Neural progenitor cell (in vitro differentiated cells): ENCODE results near the gene AGT.

Experiments
- CTCF ChIP-seq: fragments of 200-600 bp; sonication (generic); IDR thresholded peaks from 2 replicates; pipeline ENCODE4 v1.5.1; 2017; ENCODE audit warnings: antibody characterized with exemption, mild to moderate bottlenecking
- EZH2 ChIP-seq: fragments of 200-600 bp; sonication (generic); IDR thresholded peaks from 2 replicates; pipeline ENCODE4 v1.6.1; 2017; ENCODE audit warnings: antibody characterized with exemption, mild to moderate bottlenecking, moderate library complexity

DNA sequence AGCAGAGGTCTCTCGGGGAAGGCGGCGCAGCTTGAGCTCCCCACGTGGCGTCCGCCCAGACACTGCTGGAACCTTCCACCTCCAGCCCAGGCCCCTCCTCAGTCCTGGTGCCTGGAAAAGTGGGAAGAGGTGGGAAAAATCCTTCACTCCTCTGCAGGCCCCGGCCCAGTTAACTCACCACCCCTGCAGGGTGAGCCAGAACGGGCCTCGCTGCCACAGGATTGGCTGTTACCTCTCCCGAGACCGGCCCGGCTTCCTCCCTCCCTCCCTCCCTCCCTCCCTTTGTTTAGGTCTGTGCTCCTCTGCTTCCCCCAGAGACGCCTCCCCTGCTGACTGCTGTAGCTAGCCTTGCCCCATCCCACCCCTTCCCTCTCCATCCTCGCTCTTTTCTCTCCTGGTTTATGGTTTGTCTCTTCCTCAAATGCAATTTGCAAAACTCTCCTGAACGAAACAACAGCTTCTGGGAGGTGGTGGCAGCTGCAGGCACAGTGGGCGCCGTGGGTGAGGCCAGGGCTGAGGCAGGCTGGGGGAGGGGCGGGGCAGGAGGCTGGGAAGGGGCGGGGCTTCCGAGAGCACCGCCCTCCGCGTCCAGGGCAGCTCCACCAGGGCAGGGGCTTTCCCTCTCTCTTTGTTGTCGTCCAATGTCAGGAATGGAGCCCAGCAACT lies 39.8 kb upstream of the AGT start:
- TF ChIP-seq CTCF (no peak), EZH2 (no peak)
